HCT116 (cell line): Measurements from ENCODE around the gene GSTK1. TPM values are rescaled to one million over a fixed set of nuclear protein-coding genes. Genes with fewer than 3 reads are reported as not detected.

Experiments used
- ATAC-seq: fragments of 200-7000 bp; cut with Tn5 transposase; 2 replicates; pipeline ENCODE4 v1.9.1; 2020; ENCODE audit warnings: mild to moderate bottlenecking, moderate library complexity
- BruUV-seq: library from RNA; stranded (reverse); fragments of 400-500 nt; replicated peaks from 2 replicates; lab custom pipeline; 2021; lab: Mats Ljungman, UMichigan
- CTCF ChIA-PET: fragments of 300-600 bp; sonication (Branson Sonifier 250); formaldehyde crosslinking; loops from one replicate; lab custom pipeline; 2021; ENCODE audit warnings: antibody characterized with exemption; lab: Charles Lee
- POLR2A ChIA-PET: fragments of 300-600, 350-600 bp; sonication (Branson Sonifier 250); formaldehyde crosslinking; loops from one replicate; lab custom pipeline; 2021; ENCODE audit warnings: antibody characterized with exemption; lab: Charles Lee
- RAD21 ChIA-PET, 2 experiments: fragments of 300-600 bp; sonication (Branson Sonifier 250); formaldehyde crosslinking; loops; one replicate each; lab custom pipeline; 2023; ENCODE audit warnings: low total read pairs in 2 of 2; ENCODE audit not compliant: uncharacterized antibody in 2 of 2, unreplicated experiment in 2 of 2, low non-redundant PET in 1 of 2; lab: Charles Lee
- DNase-seq: peaks from one replicate; pipeline ENCODE4 v3.0.0-alpha.2; 2010; ENCODE audit warnings: low read depth, low spot score
- H2AFZ ChIP-seq: fragments of 200-600 bp; shearing (Covaris generic), sonication (generic); 2 replicates; pipeline ENCODE4 v1.6.1; 2017; ENCODE audit warnings: low read depth, mixed run types, mixed read lengths, antibody characterized with exemption, low read length; ENCODE audit not compliant: poor library complexity, severe bottlenecking
- H3K27ac ChIP-seq: 2 replicates; pipeline ENCODE4 v1.5.1; 2012; ENCODE audit warnings: low read depth, low read length
- H3K27me3 ChIP-seq: fragments of 200-600 bp; sonication (generic); 2 replicates; pipeline ENCODE4 v1.6.1; 2016; ENCODE audit warnings: mixed run types, low read length, mixed read lengths; ENCODE audit not compliant: insufficient read depth
- H3K36me3 ChIP-seq, 2 experiments: fragments of 200-500 bp in 1 of 2; fragments of 200-600 bp in 1 of 2; sonication (Bioruptor generic) in 1 of 2; sonication (generic) in 1 of 2; 2 replicates each; pipeline versions ENCODE4 v1.5.1 to v1.6.1; 2014 to 2016; ENCODE audit warnings: low read length in 2 of 2, inconsistent platforms in 1 of 2, mixed read lengths in 1 of 2, mixed run types in 1 of 2; ENCODE audit not compliant: insufficient read depth in 2 of 2, control insufficient read depth in 1 of 2
- H3K4me1 ChIP-seq, 2 experiments: fragments of 200-600 bp in 1 of 2; sonication (generic) in 1 of 2; 2 replicates each; pipeline versions ENCODE4 v1.5.1 to v1.6.1; 2012 to 2017; ENCODE audit warnings: low read length in 2 of 2, inconsistent platforms in 1 of 2, mild to moderate bottlenecking in 1 of 2, mixed read lengths in 1 of 2, mixed run types in 1 of 2, moderate library complexity in 1 of 2; ENCODE audit not compliant: insufficient read depth in 2 of 2, control insufficient read depth in 1 of 2
- H3K4me2 ChIP-seq: fragments of 200-600 bp; sonication (generic); 2 replicates; pipeline ENCODE4 v1.6.1; 2017; ENCODE audit warnings: mixed run types, low read length, mixed read lengths
- H3K4me3 ChIP-seq, 2 experiments: fragments of 200-600 bp in 1 of 2; sonication (generic) in 1 of 2; replicated peaks in 1 of 2; 2 replicates each; pipeline ENCODE4 v1.5.1; 2011 to 2016; ENCODE audit warnings: low read length in 2 of 2, control low read depth in 1 of 2, low read depth in 1 of 2, mild to moderate bottlenecking in 1 of 2, mixed read lengths in 1 of 2, mixed run types in 1 of 2
- H3K79me2 ChIP-seq: fragments of 200-600 bp; sonication (generic); 2 replicates; pipeline ENCODE4 v1.6.1; 2017; ENCODE audit warnings: mild to moderate bottlenecking, mixed run types, low read length, moderate library complexity, mixed read lengths; ENCODE audit not compliant: insufficient read depth
- H3K9ac ChIP-seq: fragments of 200-600 bp; sonication (generic); 2 replicates; pipeline ENCODE4 v1.6.1; 2016; ENCODE audit warnings: low read length, mixed read lengths
- H3K9me2 ChIP-seq: fragments of 200-600 bp; sonication (generic), shearing (Covaris generic); 2 replicates; pipeline ENCODE4 v1.6.1; 2017; ENCODE audit warnings: mixed run types, mild to moderate bottlenecking, moderate library complexity; ENCODE audit not compliant: insufficient read depth
- H3K9me3 ChIP-seq, 2 experiments: fragments of 200-500 bp in 1 of 2; fragments of 200-600 bp in 1 of 2; sonication (Bioruptor generic) in 1 of 2; sonication (generic) in 1 of 2; 2 replicates each; pipeline ENCODE4 v1.6.1; 2014 to 2017; ENCODE audit warnings: low read length in 2 of 2, mixed read lengths in 2 of 2, inconsistent platforms in 1 of 2, low read depth in 1 of 2, mild to moderate bottlenecking in 1 of 2, mixed run types in 1 of 2, moderate library complexity in 1 of 2; ENCODE audit not compliant: control insufficient read depth in 1 of 2, insufficient read depth in 1 of 2
- H4K20me1 ChIP-seq: fragments of 200-600 bp; sonication (generic), shearing (Covaris generic); 2 replicates; pipeline ENCODE4 v1.6.1; 2017; ENCODE audit warnings: mixed run types, mild to moderate bottlenecking, moderate library complexity; ENCODE audit not compliant: insufficient read depth
- EZH2 ChIP-seq: fragments of 200-600 bp; sonication (generic); IDR thresholded peaks from 2 replicates; pipeline ENCODE4 v1.6.1; 2017; ENCODE audit warnings: antibody characterized with exemption, mixed run types
- EZH2phosphoT487 ChIP-seq: fragments of 200-600 bp; IDR thresholded peaks from 2 replicates; pipeline ENCODE4 v1.6.1; 2018; ENCODE audit warnings: antibody characterized with exemption, borderline replicate concordance
- JUND ChIP-seq: IDR thresholded peaks from 2 replicates; pipeline ENCODE4 v1.6.1; 2012
- POLR2A ChIP-seq: IDR thresholded peaks from 2 replicates; pipeline ENCODE4 v1.7.0; 2011; ENCODE audit warnings: borderline replicate concordance; ENCODE audit not compliant: insufficient read depth, insufficient read length; ENCODE audit errors: extremely low read depth
- SP1 ChIP-seq: IDR thresholded peaks from 2 replicates; pipeline ENCODE4 v1.6.1; 2012; ENCODE audit warnings: low read depth
- TCF7L2 ChIP-seq: IDR thresholded peaks from 2 replicates; pipeline ENCODE4 v1.7.0; 2011; ENCODE audit warnings: borderline replicate concordance, inconsistent platforms; ENCODE audit not compliant: insufficient read depth, insufficient read length; ENCODE audit errors: extremely low read depth
- YY1 ChIP-seq: IDR thresholded peaks from 2 replicates; pipeline ENCODE4 v1.6.1; 2011; ENCODE audit warnings: low read length, low read depth, moderate library complexity, mild to moderate bottlenecking; ENCODE audit not compliant: insufficient replicate concordance; ENCODE audit errors: extremely low read depth
- intact Hi-C: fragments of 100-400 bp; cut with micrococcal nuclease; formaldehyde crosslinking; loops from 2 replicates; pipeline ENCODE4 v1.10.0; 2022
- total RNA-seq: library from RNA; stranded (reverse); gene quantifications from one replicate; pipeline ENCODE4 v1.2.1, GENCODE V29; 2021; ENCODE audit not compliant: unreplicated experiment

The GSTK1 gene
- total RNA-seq, 1 experiment from 2014 or later: 83.6 TPM

GRCh38 chr7:143217806-143218205 is 45.4 kb upstream of the GSTK1 start:
- Histone ChIP-seq H3K9me2 (no peaks in the 10 kb centered on the region), H3K27me3 (no peaks in the 10 kb centered on the region), H3K36me3 (no peaks in the 10 kb centered on the region), H3K4me3 (no peak overlapping the region), H3K27ac (no peak overlapping the region), H3K4me2 (no peak overlapping the region), H4K20me1 (no peaks in the 10 kb centered on the region), H3K4me1 (no peaks in the 10 kb centered on the region), H3K9me3 (no peaks in the 10 kb centered on the region), H3K79me2 (no peaks in the 10 kb centered on the region), H2AFZ (no peak overlapping the region), H3K9ac (no peak overlapping the region)
- no TSS peak for BruUV-seq
- intact Hi-C loops: loop anchor here (10.0 kb wide), 1 partner anchor 363 kb away; the partner anchor contains the start of gene EPHB6
- RAD21 ChIA-PET: no interaction called here
- CTCF ChIA-PET: interaction anchor here (4.3 kb wide), 1 partner anchor 209 kb away, joined by 331 read pairs; no protein-coding TSS in a partner anchor
- no peak for TF ChIP-seq JUND
- TF ChIP-seq YY1: no peak
- no peak for TF ChIP-seq EZH2
- TF ChIP-seq EZH2phosphoT487: no peak
- TF ChIP-seq SP1: no peak
- DNase-seq: no peak
- ATAC-seq: no peak
- POLR2A ChIA-PET: no interaction called here

GRCh38 chr7:143221286-143221685 is 42.0 kb upstream of the GSTK1 start:
- Histone ChIP-seq H3K9ac (no peak overlapping the region), H3K4me3 (no peak overlapping the region), H3K79me2 (no peaks in the 10 kb centered on the region), H3K9me2 (no peaks in the 10 kb centered on the region), H2AFZ (no peak overlapping the region), H3K27me3 (peaks cover 5% of the 10 kb centered on the region; the same call in 1 of the 2 replicates), H3K27ac (no peak overlapping the region), H3K36me3 (no peaks in the 10 kb centered on the region)
- intact Hi-C loops: no loop called here
- CTCF ChIA-PET: no interaction called here
- RAD21 ChIA-PET: no interaction called here
- no peak for TF ChIP-seq TCF7L2
- no peak for TF ChIP-seq EZH2
- TF ChIP-seq EZH2phosphoT487: no peak
- TF ChIP-seq POLR2A: no peak
- TF ChIP-seq, all 23 proteins: peak for 0
- no peaks in the 10 kb centered on the region for H4K20me1 ChIP-seq
- no peak for DNase-seq
- POLR2A ChIA-PET: interaction anchor here (0.5 kb wide), 1 partner anchor 214 kb away, joined by 3 read pairs; no protein-coding TSS in a partner anchor
- no peak for ATAC-seq
- H3K4me1 ChIP-seq: no peaks in the 10 kb centered on the region
- H3K9me3 ChIP-seq: no peaks in the 10 kb centered on the region
- no peak overlapping the region for H3K4me2 ChIP-seq
- no TSS peak for BruUV-seq
